GM23338 (cell line): ENCODE data around the gene MRE11.

Experiments
- EZH2 ChIP-seq: fragments of 200-600 bp; sonication (generic); IDR thresholded peaks from one replicate; pipeline ENCODE4 v1.8.0; 2017; ENCODE audit warnings: antibody characterized with exemption, mild to moderate bottlenecking, low read depth; ENCODE audit not compliant: unreplicated experiment
- EZH2phosphoT487 ChIP-seq: fragments of 200-600 bp; sonication (generic); IDR thresholded peaks from one replicate; pipeline ENCODE4 v1.8.1; 2018; ENCODE audit warnings: antibody characterized with exemption; ENCODE audit not compliant: unreplicated experiment
- TF ChIP-seq, protein P1 (sequence below), 2 experiments: fragments of 200-600 bp in 1 of 2; sonication (generic) in 1 of 2; conservative IDR thresholded peaks; 2 replicates each; pipeline versions ENCODE4 v1.5.1 to v1.6.1; 2016 to 2017; ENCODE audit warnings: antibody characterized with exemption in 2 of 2, low read depth in 2 of 2, mild to moderate bottlenecking in 2 of 2, moderate library complexity in 1 of 2

DNA sequence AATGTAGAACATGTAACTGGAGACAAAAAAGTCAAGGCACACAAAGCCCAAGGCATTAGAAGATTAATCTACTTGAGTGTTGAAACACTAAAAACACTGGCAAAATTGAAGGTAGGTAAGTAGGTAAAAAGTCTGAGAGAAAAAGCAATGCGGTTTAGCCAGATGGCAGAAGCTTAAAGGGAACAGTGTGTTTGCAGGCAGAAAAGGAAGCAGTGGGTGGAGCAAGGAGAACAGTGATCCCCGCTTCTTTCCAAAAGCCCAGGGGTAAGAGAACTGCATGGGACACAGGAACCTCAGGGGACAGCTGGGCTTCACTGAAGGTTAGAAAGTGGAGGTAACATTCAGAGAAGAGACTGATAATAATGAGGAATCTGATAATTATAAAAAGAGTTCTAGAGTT, 16.0 kb downstream of the MRE11 start:
- TF ChIP-seq EZH2phosphoT487 (no peak), EZH2 (no peak)
- TF ChIP-seq, protein P1, sequence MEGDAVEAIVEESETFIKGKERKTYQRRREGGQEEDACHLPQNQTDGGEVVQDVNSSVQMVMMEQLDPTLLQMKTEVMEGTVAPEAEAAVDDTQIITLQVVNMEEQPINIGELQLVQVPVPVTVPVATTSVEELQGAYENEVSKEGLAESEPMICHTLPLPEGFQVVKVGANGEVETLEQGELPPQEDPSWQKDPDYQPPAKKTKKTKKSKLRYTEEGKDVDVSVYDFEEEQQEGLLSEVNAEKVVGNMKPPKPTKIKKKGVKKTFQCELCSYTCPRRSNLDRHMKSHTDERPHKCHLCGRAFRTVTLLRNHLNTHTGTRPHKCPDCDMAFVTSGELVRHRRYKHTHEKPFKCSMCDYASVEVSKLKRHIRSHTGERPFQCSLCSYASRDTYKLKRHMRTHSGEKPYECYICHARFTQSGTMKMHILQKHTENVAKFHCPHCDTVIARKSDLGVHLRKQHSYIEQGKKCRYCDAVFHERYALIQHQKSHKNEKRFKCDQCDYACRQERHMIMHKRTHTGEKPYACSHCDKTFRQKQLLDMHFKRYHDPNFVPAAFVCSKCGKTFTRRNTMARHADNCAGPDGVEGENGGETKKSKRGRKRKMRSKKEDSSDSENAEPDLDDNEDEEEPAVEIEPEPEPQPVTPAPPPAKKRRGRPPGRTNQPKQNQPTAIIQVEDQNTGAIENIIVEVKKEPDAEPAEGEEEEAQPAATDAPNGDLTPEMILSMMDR (conservative IDR thresholded peaks at IDR 0.05; ENCODE audit: low read depth in 2 of 2) = no peak
